Skeletal muscle tissue (tissue), 4 donors: ENCODE measurements around the gene UNC13C. TPM values are rescaled to one million over a fixed set of nuclear protein-coding genes. Genes with fewer than 3 reads are reported as not detected.

Experiments
- H3K27ac ChIP-seq: one replicate; pipeline ENCODE4 v1.7.0; 2013; ENCODE audit warnings: mild to moderate bottlenecking, low read depth, low read length, inconsistent platforms
- H3K27me3 ChIP-seq, 3 donors: one replicate each; pipeline ENCODE4 v1.7.0; 2013; ENCODE audit warnings: low read length in 3 of 3; ENCODE audit not compliant: control insufficient read depth in 3 of 3, insufficient read depth in 3 of 3
- H3K36me3 ChIP-seq, 3 donors: one replicate each; pipeline ENCODE4 v1.7.0; 2013; ENCODE audit warnings: low read length in 3 of 3; ENCODE audit not compliant: control insufficient read depth in 3 of 3, insufficient read depth in 3 of 3
- H3K4me1 ChIP-seq, 3 donors: one replicate each; pipeline ENCODE4 v1.7.0; 2013; ENCODE audit warnings: low read length in 3 of 3, mild to moderate bottlenecking in 3 of 3; ENCODE audit not compliant: control insufficient read depth in 3 of 3, insufficient read depth in 3 of 3
- H3K4me3 ChIP-seq, 3 donors: one replicate each; pipeline ENCODE4 v1.7.0; 2013; ENCODE audit warnings: low read length in 3 of 3
- H3K9ac ChIP-seq, 3 donors: one replicate each; pipeline ENCODE4 v1.7.0; 2013; ENCODE audit warnings: low read length in 3 of 3, mild to moderate bottlenecking in 3 of 3, moderate library complexity in 2 of 3, low read depth in 1 of 3
- H3K9me3 ChIP-seq, 3 donors: one replicate each; pipeline ENCODE4 v1.7.0; 2013; ENCODE audit warnings: low read length in 3 of 3; ENCODE audit not compliant: control insufficient read depth in 3 of 3
- total RNA-seq: library from RNA; depleted of rRNA; stranded (reverse); fragments of >200 nt; gene quantifications from one replicate; pipeline ENCODE4 v1.2.3, GENCODE V29; 2014
- donor health status: Osteomylitis.

UNC13C gene
- total RNA-seq, 1 donor from 2014 or later = 3.1 TPM

DNA sequence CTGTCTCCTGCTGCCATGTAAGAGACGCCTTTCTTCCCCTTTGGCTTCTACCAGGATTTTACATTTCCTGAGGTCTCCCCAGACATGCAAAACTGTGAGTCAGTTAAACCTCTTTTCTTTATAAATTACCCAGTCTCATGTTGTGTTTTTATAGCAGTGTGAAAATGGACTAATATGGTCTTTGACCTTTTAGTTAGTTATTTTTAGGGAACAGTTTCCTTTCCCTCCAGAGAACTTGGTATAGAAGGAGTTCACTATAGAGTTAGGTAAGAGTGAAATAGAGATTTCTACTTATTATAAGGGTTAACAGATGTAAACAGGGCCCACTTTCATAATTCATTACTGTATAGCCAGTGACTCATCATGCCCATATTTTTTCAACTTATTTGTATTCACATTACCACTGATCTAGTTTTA, 170.9 kb downstream of the UNC13C start:
- H3K36me3 ChIP-seq = no peaks in the 10 kb centered on the region
- H3K9me3 ChIP-seq = no peaks in the 10 kb centered on the region
- H3K9ac ChIP-seq = no peak overlapping the region
- H3K27me3 ChIP-seq = no peaks in the 10 kb centered on the region
- H3K4me1 ChIP-seq = no peaks in the 10 kb centered on the region
- H3K4me3 ChIP-seq = no peak overlapping the region
- no peak overlapping the region for H3K27ac ChIP-seq

DNA sequence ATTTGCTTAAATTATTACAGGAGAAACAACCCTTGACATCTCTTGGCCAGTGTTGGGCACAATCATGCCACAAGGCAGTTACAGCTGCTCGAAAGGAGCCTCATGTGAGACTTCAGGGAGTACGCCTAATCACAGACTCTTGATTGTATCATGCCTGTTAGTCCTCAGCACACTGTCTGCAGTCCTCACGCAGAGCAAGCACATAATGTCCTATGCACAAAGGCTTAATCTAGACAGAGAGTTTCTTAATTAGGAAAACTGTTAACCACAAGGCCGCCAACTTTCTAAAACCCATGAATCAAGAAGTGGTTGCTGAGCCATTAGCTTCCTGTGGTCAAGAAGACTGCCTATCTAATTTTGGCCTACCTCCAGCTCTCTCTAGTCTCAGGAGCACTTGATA, 172.0 kb downstream of the UNC13C start:
- Histone ChIP-seq H3K9me3 (no peaks in the 10 kb centered on the region), H3K36me3 (no peaks in the 10 kb centered on the region), H3K27me3 (no peaks in the 10 kb centered on the region), H3K4me1 (no peaks in the 10 kb centered on the region), H3K27ac (no peak overlapping the region), H3K9ac (no peak overlapping the region), H3K4me3 (no peak overlapping the region)

DNA sequence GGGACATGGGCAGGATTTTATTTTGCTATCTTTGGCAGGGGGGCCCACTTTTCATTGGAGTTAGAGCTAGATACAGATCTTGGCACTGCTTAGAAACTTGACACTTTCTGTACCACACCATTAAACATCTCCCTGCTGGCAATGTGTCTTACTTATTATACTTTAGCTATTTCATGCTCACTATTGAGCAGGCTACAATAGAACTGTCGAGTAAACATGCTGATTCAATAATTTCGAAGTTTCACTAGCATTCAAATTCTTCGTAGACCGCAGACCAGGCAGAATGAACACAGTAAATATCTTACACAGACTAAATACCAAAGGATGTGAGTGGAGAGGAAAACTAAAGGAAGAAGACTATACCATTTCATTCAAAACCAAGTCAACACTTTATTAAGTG, 180.8 kb downstream of the UNC13C start:
- H3K4me1 ChIP-seq = no peaks in the 10 kb centered on the region
- no peak overlapping the region for H3K9ac ChIP-seq
- no peak overlapping the region for H3K27ac ChIP-seq
- no peaks in the 10 kb centered on the region for H3K36me3 ChIP-seq
- no peaks in the 10 kb centered on the region for H3K9me3 ChIP-seq
- H3K27me3 ChIP-seq = no peaks in the 10 kb centered on the region
- no peak overlapping the region for H3K4me3 ChIP-seq

DNA sequence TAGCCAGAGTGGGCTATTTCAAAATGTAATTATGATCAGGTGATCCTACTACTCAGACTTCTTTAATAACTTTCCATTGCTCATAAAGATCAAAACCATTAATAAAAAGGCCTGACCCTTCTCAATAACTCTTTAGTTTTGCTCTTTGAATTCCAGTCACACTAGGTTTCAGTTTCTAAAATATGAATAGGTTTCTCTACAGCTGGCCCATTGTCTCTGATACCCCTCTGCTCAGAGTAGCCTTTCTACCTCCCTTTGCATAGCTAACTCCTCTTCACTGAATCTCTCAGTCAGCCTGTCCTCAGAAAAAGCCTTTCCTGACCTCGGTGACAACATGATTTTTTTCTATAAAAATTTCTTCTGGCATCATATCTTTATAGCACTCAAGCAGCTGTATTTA, 209.1 kb downstream of the UNC13C start:
- Histone ChIP-seq H3K36me3 (no peaks in the 10 kb centered on the region), H3K9ac (no peak overlapping the region), H3K27me3 (no peaks in the 10 kb centered on the region), H3K4me3 (no peak overlapping the region), H3K4me1 (no peaks in the 10 kb centered on the region), H3K27ac (no peak overlapping the region), H3K9me3 (no peaks in the 10 kb centered on the region)

DNA sequence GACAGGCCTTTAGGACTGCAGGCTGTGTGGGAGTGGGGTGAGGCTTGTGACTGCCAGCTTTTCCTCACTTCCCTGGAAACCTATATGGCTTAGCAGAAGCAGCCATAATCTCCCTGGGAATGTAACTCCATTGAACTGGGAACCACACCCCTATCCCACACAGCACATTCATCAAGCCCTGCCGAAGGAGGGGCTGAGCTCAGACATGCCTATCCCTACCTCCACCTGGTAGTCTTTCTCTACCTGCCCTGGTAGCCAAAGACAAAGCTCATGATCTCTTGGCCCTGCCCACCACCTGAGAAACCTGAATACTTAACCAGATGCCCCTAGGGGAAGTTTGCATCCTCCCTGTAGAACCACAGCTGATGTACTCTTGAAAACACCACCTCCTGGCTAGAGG, 219.8 kb downstream of the UNC13C start:
- H3K27ac ChIP-seq = no peak overlapping the region
- H3K4me3 ChIP-seq = no peak overlapping the region
- H3K9me3 ChIP-seq = no peaks in the 10 kb centered on the region
- no peaks in the 10 kb centered on the region for H3K27me3 ChIP-seq
- H3K4me1 ChIP-seq = no peaks in the 10 kb centered on the region
- no peak overlapping the region for H3K9ac ChIP-seq
- no peaks in the 10 kb centered on the region for H3K36me3 ChIP-seq

DNA sequence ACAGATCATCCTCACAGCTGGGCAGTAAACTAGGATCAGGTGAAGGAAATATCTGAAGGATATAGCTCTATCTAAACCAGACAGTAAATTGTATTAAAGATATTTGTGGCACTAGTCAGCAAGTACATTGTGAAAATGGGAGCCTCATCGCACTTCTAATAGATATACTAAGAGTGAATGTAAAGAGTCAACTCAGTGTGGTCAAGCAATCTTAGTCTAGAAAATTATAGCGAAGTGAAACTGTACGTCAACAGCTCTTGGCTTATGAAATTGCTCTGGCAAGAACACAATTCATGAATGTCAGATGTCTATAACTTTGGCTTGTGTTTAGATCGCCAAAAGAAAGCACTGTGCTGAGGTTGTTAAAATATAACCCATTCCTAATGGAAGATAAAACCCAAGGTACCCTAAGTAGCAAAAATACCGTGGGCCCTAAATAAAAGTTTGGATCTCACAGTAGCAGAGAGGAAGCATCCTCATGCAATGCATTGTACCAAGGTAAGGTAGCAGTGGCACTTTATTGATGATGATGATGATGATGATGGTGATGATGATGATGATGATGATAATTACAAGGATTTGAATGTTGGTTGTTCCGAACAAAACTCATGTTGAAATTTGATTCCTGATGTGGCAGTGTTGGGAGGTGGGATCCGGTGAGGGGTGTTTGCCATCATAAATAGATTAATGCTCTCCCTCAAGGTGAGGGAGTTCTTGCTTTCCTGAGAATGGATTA, 228.5 kb downstream of the UNC13C start:
- no peaks in the 10 kb centered on the region for H3K27me3 ChIP-seq
- peaks cover 0 to 7% (median 2%) of the 10 kb centered on the region in 3 donors for H3K4me1 ChIP-seq
- H3K27ac ChIP-seq = no peak overlapping the region

DNA sequence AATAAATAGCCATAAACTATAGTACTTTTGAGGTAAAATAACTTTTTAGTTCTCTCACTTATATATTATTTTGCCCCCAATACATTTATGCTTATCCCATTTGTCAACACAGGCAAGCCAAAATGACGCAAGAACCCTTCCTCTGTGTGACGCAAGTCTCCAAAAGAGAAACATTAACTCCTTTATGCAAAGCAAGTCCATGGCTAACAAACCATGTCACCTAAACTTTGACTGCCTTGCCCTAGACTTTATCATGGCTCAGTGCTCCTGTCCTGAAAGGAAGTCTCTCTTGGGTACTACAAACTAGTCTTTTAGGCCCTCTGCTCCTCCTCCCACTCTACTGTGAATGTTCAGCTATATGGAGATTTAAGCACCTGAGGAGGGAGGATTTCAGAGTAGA, 230.5 kb downstream of the UNC13C start:
- H3K36me3 ChIP-seq = no peaks in the 10 kb centered on the region
- H3K4me1 ChIP-seq = peaks cover 0 to 7% (median 2%) of the 10 kb centered on the region in 3 donors
- no peak overlapping the region for H3K27ac ChIP-seq
- H3K27me3 ChIP-seq = peaks cover 0 to 2% (median 0%) of the 10 kb centered on the region in 3 donors
- H3K9me3 ChIP-seq = no peaks in the 10 kb centered on the region
- H3K9ac ChIP-seq = no peak overlapping the region
- no peak overlapping the region for H3K4me3 ChIP-seq

More for the DNA sequence above, 228.5 kb downstream of the UNC13C start:
- Histone ChIP-seq H3K9ac (no peak overlapping the region), H3K4me3 (no peak overlapping the region), H3K9me3 (no peaks in the 10 kb centered on the region), H3K36me3 (no peaks in the 10 kb centered on the region)

DNA sequence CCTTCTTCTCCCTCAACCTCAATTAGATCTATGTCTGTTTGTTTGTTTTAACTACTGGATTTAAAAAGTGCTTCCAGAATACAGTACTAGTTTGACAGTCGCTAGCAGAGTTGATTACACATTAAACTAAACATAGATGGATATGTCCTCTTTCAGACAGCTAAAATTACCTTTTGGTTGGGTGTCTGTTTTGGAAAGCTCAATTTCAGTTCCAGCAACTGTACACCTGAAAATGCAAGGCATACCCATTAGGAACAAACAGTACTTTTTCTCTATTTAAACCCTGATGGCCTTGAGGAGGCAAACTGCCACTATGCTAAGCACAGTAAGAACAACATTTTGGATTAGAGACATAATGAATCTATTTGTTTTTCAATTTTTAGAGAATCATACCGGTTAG, 234.4 kb downstream of the UNC13C start:
- Histone ChIP-seq H3K9ac (peak overlapping the region; percentile 1 to 70 (median 16)), H3K27ac (peak overlapping the region; percentile 67), H3K27me3 (peaks cover 0 to 2% (median 0%) of the 10 kb centered on the region in 3 donors), H3K4me1 (peaks cover 0 to 7% (median 2%) of the 10 kb centered on the region in 3 donors), H3K36me3 (no peaks in the 10 kb centered on the region), H3K9me3 (no peaks in the 10 kb centered on the region), H3K4me3 (peak overlapping the region in 2 of 3 donors; percentile 51 to 61)

DNA sequence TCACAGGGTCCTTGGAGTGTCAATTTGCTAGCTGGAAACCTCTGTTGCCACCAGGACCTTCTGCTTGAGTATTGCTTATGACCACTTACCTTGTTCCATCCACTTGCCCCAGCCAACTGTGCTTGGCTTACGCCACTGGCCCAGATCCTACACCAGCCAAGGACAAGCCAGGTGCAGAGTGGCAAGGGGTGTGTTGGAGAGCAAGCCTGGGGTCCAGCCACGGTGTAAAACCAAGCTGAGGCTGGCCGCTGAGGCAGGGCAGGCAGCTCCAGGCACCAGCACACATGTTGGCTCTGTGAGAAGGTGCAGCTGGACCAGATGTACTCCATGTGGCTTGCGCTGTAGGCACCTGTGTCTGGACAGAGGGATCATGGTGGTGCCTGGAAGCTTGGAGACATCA, 248.2 kb downstream of the UNC13C start:
- Histone ChIP-seq H3K27me3 (no peaks in the 10 kb centered on the region), H3K27ac (no peak overlapping the region), H3K36me3 (no peaks in the 10 kb centered on the region), H3K4me1 (no peaks in the 10 kb centered on the region), H3K4me3 (no peak overlapping the region), H3K9ac (no peak overlapping the region), H3K9me3 (peaks cover 0 to 3% (median 1%) of the 10 kb centered on the region in 3 donors)

DNA sequence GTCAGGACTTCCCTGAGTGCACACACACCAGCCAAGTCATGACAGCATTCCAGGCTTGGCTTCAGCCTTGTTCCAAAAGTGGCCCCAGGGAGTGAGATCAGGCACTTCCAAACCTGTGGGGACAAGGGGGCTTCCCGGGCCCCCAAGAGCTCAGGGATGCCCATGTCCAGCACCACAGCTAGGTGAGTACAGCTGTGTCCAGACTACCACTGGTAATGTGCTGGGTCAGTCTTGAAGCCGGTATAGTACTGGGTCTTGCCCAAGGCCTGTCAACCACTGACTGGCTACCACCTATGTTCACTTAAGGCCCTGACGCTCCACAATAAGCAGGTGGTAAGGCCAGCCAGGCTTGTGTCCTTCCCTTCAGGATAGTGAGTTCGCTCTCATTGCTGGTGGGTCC, 249.3 kb downstream of the UNC13C start:
- Histone ChIP-seq H3K36me3 (no peaks in the 10 kb centered on the region), H3K4me3 (no peak overlapping the region), H3K27ac (no peak overlapping the region), H3K9me3 (peaks cover 0 to 3% (median 1%) of the 10 kb centered on the region in 3 donors), H3K27me3 (no peaks in the 10 kb centered on the region), H3K9ac (no peak overlapping the region), H3K4me1 (no peaks in the 10 kb centered on the region)
